Measurements from ENCODE around the gene SRC.
"Not testable (repeated sequence)": the region's sequence is repeated elsewhere in the genome, so short reads cannot be mapped to it uniquely, and the experiment has no call there.

Gene SRC

GRCh38 chr20:37337208-37337991 is 8.5 kb upstream of the SRC start:
- no peak for DNase-seq

GRCh38 chr20:37338380-37338779 is 7.6 kb upstream of the SRC start:
- DNase-seq = not testable (repeated sequence)

GRCh38 chr20:37339208-37339607 is 6.7 kb upstream of the SRC start:
- DNase-seq = no peak

- not testable (repeated sequence) for DNase-seq
Measured at GRCh38 chr20:37339764-37340109, 6.2 kb upstream of the SRC start.

GRCh38 chr20:37340998-37341397 is 4.9 kb upstream of the SRC start:
- DNase-seq = no peak

- no peak for DNase-seq
Measured at GRCh38 chr20:37341632-37342031, 4.3 kb upstream of the SRC start.

- peak; percentile 37 for DNase-seq
Measured at GRCh38 chr20:37342231-37343177, 3.4 kb upstream of the SRC start.

GRCh38 chr20:37343212-37343993 is 2.5 kb upstream of the SRC start:
- DNase-seq = no peak

- no peak for DNase-seq
Measured at GRCh38 chr20:37343994-37344355, 2.0 kb upstream of the SRC start.

- DNase-seq = no peak
Measured at GRCh38 chr20:37344506-37345338, 1.2 kb upstream of the SRC start.

- DNase-seq = no peak
Measured at GRCh38 chr20:37346236-37346534, 245 bp downstream of the SRC start.

GRCh38 chr20:37346535-37347346 is 801 bp downstream of the SRC start:
- DNase-seq = no peak

- no peak for DNase-seq
Measured at GRCh38 chr20:37347347-37347823, 1.4 kb downstream of the SRC start.

- no peak for DNase-seq
Measured at GRCh38 chr20:37347891-37348791, 2.2 kb downstream of the SRC start.

- DNase-seq = no peak
Measured at GRCh38 chr20:37348792-37349516, 3.0 kb downstream of the SRC start.

- no peak for DNase-seq
Measured at GRCh38 chr20:37349517-37350491, 3.9 kb downstream of the SRC start.

GRCh38 chr20:37350649-37351574 is 5.0 kb downstream of the SRC start:
- DNase-seq = no peak
